ENCODE data around the gene NF2.

NF2 gene

GRCh38 chr22:29626497-29627195 lies 23.2 kb downstream of the NF2 start:
- no peak overlapping the region for H3K27ac ChIP-seq
- no peak for TF ChIP-seq ZFX (IDR thresholded peaks at IDR 0.05; ENCODE audit: borderline replicate concordance)
- no peak for TF ChIP-seq CTCF (IDR thresholded peaks at IDR 0.05)

DNA sequence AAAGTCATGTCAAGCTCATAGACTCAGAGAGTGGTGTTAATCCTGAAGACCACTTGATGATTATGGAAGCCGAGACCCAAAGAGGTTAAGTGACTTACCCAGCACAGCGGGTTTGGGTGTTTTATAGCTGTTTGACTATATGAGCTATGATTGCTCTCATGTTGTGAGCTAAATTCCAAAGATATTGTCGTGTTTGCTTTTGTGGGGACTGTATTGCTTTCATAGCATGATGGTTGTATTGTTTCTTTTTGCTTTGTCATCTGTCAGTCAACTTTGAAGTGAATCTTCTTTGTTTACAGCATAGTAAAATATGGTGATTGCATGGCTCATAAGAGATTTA lies 23.7 kb downstream of the NF2 start:
- no peak for TF ChIP-seq CTCF (IDR thresholded peaks at IDR 0.05)
- TF ChIP-seq ZFX (IDR thresholded peaks at IDR 0.05; ENCODE audit: borderline replicate concordance), result no peak
- H3K27ac ChIP-seq, result no peak overlapping the region

DNA sequence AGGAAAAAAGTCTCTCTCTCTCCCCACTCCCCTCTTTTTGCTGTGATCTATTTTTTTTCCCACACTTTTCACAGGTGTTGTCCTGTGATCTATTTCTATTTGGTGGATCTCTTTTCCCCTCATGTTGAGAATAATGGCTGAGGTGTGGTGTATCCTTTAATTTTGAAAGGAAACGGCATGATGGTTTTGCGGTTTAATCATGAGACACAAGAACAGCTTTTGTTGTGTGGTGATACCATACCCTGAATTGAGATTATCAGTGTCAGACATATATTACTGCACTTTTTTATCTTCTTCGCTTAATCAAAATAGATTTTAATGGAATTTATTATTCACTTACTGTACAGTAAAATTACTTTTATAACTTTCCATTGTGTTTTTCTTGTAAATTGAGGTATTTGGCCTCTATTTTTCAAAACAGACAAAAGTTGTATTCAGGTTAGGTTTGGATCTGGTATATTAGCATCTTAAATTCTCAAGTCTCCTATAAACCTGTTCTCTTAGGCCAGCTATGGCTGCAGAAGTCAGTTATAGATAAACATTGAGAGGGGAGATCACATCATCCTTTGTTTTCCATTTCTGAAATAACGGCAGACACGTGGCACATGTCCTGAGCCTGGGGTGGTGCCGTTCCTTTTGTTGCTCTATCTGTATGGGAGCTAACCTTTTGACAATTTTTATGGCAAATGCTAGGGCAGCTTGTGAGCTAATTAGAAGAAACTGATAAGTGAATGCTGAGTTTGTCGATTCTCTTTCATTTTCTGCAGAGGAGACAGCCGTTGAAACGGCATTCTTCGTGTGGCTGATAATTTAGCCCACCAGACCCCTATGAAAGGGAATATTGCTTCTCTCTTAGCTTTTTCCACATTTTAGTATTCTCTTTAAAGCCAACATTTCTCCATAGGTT lies 25.8 kb downstream of the NF2 start:
- H3K27ac ChIP-seq, result no peak overlapping the region
- TF ChIP-seq ZFX (IDR thresholded peaks at IDR 0.05; ENCODE audit: borderline replicate concordance) (no peak), CTCF (IDR thresholded peaks at IDR 0.05) (no peak)

DNA sequence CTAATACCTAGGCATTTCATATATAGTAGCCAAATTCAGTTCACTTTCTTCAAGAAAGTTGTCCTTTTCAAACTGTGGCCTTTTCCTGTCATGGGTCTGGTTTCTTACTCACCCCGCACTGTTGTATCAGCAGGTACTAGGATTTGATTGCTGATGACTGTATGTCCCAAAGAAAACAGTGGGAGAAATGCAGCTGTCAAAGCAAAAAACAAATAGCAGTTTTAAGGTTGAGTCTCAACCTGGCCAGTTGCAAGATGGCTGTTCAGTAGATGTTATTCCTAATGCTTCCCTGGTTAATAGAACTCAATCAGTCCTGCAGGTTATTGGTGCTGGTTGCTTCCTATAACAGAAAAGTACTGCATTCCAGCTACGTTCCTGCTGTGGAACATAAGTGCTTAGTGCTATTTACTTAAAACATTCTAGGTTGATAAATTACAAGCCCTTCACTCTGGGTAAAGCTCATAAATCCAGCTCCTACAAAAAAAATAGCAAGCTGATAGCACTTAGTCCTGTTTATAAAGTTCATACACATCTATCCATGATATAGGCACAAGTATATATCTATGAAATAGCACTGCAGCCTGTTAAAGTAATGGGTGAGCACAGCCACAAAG lies 26.6 kb downstream of the NF2 start:
- TF ChIP-seq CTCF (IDR thresholded peaks at IDR 0.05), result no peak
- no peak for TF ChIP-seq ZFX (IDR thresholded peaks at IDR 0.05; ENCODE audit: borderline replicate concordance)
- no peak overlapping the region for H3K27ac ChIP-seq

DNA sequence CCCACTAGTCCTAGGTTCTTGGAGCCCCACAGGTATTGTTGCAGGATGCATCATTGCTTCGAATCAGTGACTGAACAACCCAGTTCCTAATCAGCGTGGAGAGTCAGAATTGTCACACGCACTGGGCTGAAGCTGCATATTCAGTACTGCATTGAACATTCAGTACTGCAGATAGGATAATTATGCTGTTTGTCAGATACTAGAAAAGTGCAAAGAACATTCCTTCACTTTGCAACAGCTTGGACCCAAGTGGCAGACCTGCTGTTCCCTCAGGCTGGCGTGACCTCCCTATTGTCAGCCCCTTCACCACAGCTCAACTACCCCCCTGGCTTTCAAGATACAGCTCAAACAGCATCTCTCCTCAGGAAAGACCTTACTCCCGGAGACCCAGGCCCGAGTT lies 27.6 kb downstream of the NF2 start:
- H3K27ac ChIP-seq, result no peak overlapping the region

GRCh38 chr22:29631725-29632124 lies 28.3 kb downstream of the NF2 start:
- no peak overlapping the region for H3K27ac ChIP-seq
- TF ChIP-seq ZFX (IDR thresholded peaks at IDR 0.05; ENCODE audit: borderline replicate concordance) (no peak), CTCF (IDR thresholded peaks at IDR 0.05) (no peak)

More for the DNA sequence above, 27.6 kb downstream of the NF2 start:
- TF ChIP-seq ZFX (IDR thresholded peaks at IDR 0.05; ENCODE audit: borderline replicate concordance) (no peak), CTCF (IDR thresholded peaks at IDR 0.05) (no peak)
